Testis (tissue), 2 donors: ENCODE results near the gene C1orf94.

Source experiments
- CTCF ChIP-seq, 3 experiments: fragments of 450-650 bp in 2 of 3; fragments of 200-600 bp in 1 of 3; sonication (generic) in 1 of 3; IDR thresholded peaks; one replicate each; pipeline ENCODE4 v1.5.1; 2016 to 2019; ENCODE audit warnings: antibody characterized with exemption in 3 of 3, mild to moderate bottlenecking in 2 of 3, moderate library complexity in 1 of 3
- POLR2A ChIP-seq: fragments of 450-650 bp; IDR thresholded peaks from one replicate; pipeline ENCODE4 v1.6.1; 2017; ENCODE audit warnings: antibody characterized with exemption, mild to moderate bottlenecking, moderate library complexity

GRCh38 chr1:34153246-34153645, 23.5 kb upstream of the C1orf94 start:
- TF ChIP-seq CTCF (IDR thresholded peaks at IDR 0.05) (no peak), POLR2A (no peak)
